Ishikawa (cell line): ENCODE measurements around the gene TLR5.

Source experiments
- CEBPB ChIP-seq: IDR thresholded peaks from 2 replicates; pipeline ENCODE4 v1.6.1; 2012
- CREB1 ChIP-seq: IDR thresholded peaks from 2 replicates; pipeline ENCODE4 v1.6.1; 2012; ENCODE audit warnings: low read depth
- EGR1 ChIP-seq: IDR thresholded peaks from 2 replicates; pipeline ENCODE4 v1.6.1; 2012
- EP300 ChIP-seq: IDR thresholded peaks from 2 replicates; pipeline ENCODE4 v1.6.1; 2012; ENCODE audit warnings: borderline replicate concordance
- FOXM1 ChIP-seq: IDR thresholded peaks from 2 replicates; pipeline ENCODE4 v1.6.1; 2012; ENCODE audit warnings: low read depth, borderline replicate concordance
- MAX ChIP-seq: IDR thresholded peaks from 2 replicates; pipeline ENCODE4 v1.6.1; 2012
- NFIC ChIP-seq: IDR thresholded peaks from 2 replicates; pipeline ENCODE4 v1.6.1; 2012
- RAD21 ChIP-seq: IDR thresholded peaks from 2 replicates; pipeline ENCODE4 v1.6.1; 2012; ENCODE audit warnings: low read depth
- REST ChIP-seq: IDR thresholded peaks from 2 replicates; pipeline ENCODE4 v1.6.1; 2012; ENCODE audit warnings: low read depth, mild to moderate bottlenecking
- TAF1 ChIP-seq: IDR thresholded peaks from 2 replicates; pipeline ENCODE4 v1.6.1; 2012; ENCODE audit warnings: low read depth, mild to moderate bottlenecking
- TCF12 ChIP-seq: IDR thresholded peaks from 2 replicates; pipeline ENCODE4 v1.6.1; 2012; ENCODE audit warnings: low read depth
- TEAD4 ChIP-seq: IDR thresholded peaks from 2 replicates; pipeline ENCODE4 v1.6.1; 2012
- USF1 ChIP-seq: IDR thresholded peaks from 2 replicates; pipeline ENCODE4 v1.6.1; 2012
- YY1 ChIP-seq: IDR thresholded peaks from 2 replicates; pipeline ENCODE4 v1.6.1; 2012; ENCODE audit warnings: low read depth
- ZBTB7A ChIP-seq: IDR thresholded peaks from 2 replicates; pipeline ENCODE4 v1.6.1; 2012; ENCODE audit warnings: low read depth

The TLR5 gene

GRCh38 chr1:223144914-223145313 lies 1.9 kb upstream of the TLR5 start:
- TF ChIP-seq TCF12 (no peak), REST (no peak), CREB1 (no peak), FOXM1 (no peak), TAF1 (no peak), USF1 (no peak), YY1 (no peak), EP300 (no peak)

GRCh38 chr1:223144431-223144830 lies 1.4 kb upstream of the TLR5 start:
- TF ChIP-seq YY1 (no peak), TAF1 (no peak), TEAD4 (no peak), FOXM1 (no peak), NFIC (no peak), EGR1 (no peak), TCF12 (no peak)

GRCh38 chr1:223143537-223144248 lies 645 bp upstream of the TLR5 start:
- TF ChIP-seq RAD21 (no peak), TCF12 (no peak), TAF1 (no peak), MAX (no peak), EP300 (no peak), TEAD4 (no peak), ZBTB7A (no peak), CREB1 (no peak)

- TF ChIP-seq EGR1 (no peak), EP300 (no peak), CEBPB (no peak), USF1 (no peak), RAD21 (no peak), MAX (no peak), REST (no peak), ZBTB7A (no peak), CREB1 (no peak), NFIC (no peak), YY1 (no peak), TCF12 (no peak), TAF1 (no peak), FOXM1 (no peak)
Observed at GRCh38 chr1:223142269-223142668, 779 bp downstream of the TLR5 start.

- no peak for TF ChIP-seq EP300
- no peak for TF ChIP-seq USF1
- TF ChIP-seq NFIC: no peak
- TF ChIP-seq FOXM1: no peak
- no peak for TF ChIP-seq TAF1
- no peak for TF ChIP-seq ZBTB7A
- TF ChIP-seq TCF12: no peak
- TF ChIP-seq REST: no peak
- TF ChIP-seq YY1: no peak
- no peak for TF ChIP-seq CREB1
- no peak for TF ChIP-seq CEBPB
- TF ChIP-seq TEAD4: no peak
- TF ChIP-seq EGR1: no peak
- no peak for TF ChIP-seq MAX
- no peak for TF ChIP-seq RAD21
Observed at GRCh38 chr1:223140611-223141405, 2.2 kb downstream of the TLR5 start.
